ENCODE measurements around the gene DPAGT1.

- peak; percentile 35; the same call in 1 of the 2 replicates for TF ChIP-seq CTCF (conservative IDR thresholded peaks at IDR 0.05; ENCODE audit: low read depth, low read length)
- no peak for TF ChIP-seq EZH2 (IDR thresholded peaks at IDR 0.05; ENCODE audit: borderline replicate concordance, low read depth, low read length, poor library complexity, severe bottlenecking)
Measured at GRCh38 chr11:119057000-119057769, 44.5 kb downstream of the DPAGT1 start, which contains the start of gene HYOU1.
